Glutamatergic neuron (in vitro differentiated cells): ENCODE data around the gene SOX10. TPM values are rescaled to one million over a fixed set of nuclear protein-coding genes. Genes with fewer than 3 reads are reported as not detected.
A peak's percentile ranks its signal among the peaks of the same experiment; 100 is the strongest.

Experiments
- DNase-seq: peaks from one replicate; pipeline ENCODE4 v3.0.0; 2022
- H3K27ac Mint-ChIP-seq: one replicate; pipeline ENCODE4 v1.8.0; 2020; ENCODE audit warnings: mild to moderate bottlenecking, mixed read lengths, inconsistent platforms; ENCODE audit not compliant: unreplicated experiment
- H3K27me3 Mint-ChIP-seq: one replicate; pipeline ENCODE4 v1.8.0; 2020; ENCODE audit warnings: mild to moderate bottlenecking, moderate library complexity, mixed read lengths, inconsistent platforms; ENCODE audit not compliant: unreplicated experiment
- H3K36me3 Mint-ChIP-seq: one replicate; pipeline ENCODE4 v1.8.0; 2020; ENCODE audit warnings: mild to moderate bottlenecking, mixed read lengths, inconsistent platforms; ENCODE audit not compliant: unreplicated experiment
- H3K4me1 Mint-ChIP-seq: one replicate; pipeline ENCODE4 v1.8.0; 2020; ENCODE audit warnings: mild to moderate bottlenecking, low read depth, mixed read lengths, inconsistent platforms; ENCODE audit not compliant: unreplicated experiment
- H3K4me3 Mint-ChIP-seq: one replicate; pipeline ENCODE4 v1.8.0; 2020; ENCODE audit warnings: mild to moderate bottlenecking, mixed read lengths, inconsistent platforms; ENCODE audit not compliant: unreplicated experiment
- H3K9me3 Mint-ChIP-seq: one replicate; pipeline ENCODE4 v1.8.0; 2020; ENCODE audit warnings: mild to moderate bottlenecking, moderate library complexity, mixed read lengths, inconsistent platforms; ENCODE audit not compliant: unreplicated experiment
- CTCF ChIP-seq: fragments of 200-600 bp; sonication (generic); IDR thresholded peaks from one replicate; pipeline ENCODE4 v1.5.0; 2021; ENCODE audit not compliant: partially characterized antibody, unreplicated experiment
- total RNA-seq: library from RNA; stranded (reverse); fragmentation: NEBNext Ultra II Directional; extraction: Animal tissue kit (Norgen Biotek cat#: 25700); gene quantifications from one replicate; pipeline ENCODE4 v1.2.1, GENCODE V29; 2021; ENCODE audit not compliant: unreplicated experiment

Gene SOX10
- total RNA-seq, 1 donor from 2014 or later = not detected

DNA sequence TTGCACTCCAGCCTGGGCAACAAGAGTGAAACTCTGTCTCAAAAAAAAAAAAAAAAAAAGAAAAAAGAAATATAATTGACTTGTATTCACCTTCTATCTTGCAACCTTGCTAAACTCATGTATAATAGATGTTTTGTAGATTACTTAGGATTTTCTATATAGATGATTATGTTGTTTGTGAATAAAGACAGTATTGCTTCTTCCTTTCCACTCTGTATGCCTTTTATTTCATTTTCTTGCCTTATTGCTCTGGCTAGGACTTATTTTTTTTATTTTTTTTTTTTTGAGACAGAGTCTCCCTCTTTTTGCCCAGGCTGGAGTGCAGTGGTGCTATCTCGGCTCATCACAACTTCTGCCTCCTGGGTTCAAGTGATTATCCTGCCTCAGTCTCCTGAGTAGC lies 29.7 kb upstream of the SOX10 start:
- TF ChIP-seq CTCF = no peak
- H3K27ac Mint-ChIP-seq = no peak overlapping the region
- peaks cover 7% of the 10 kb centered on the region for H3K27me3 Mint-ChIP-seq
- H3K36me3 Mint-ChIP-seq = no peaks in the 10 kb centered on the region
- H3K9me3 Mint-ChIP-seq = peaks cover 5% of the 10 kb centered on the region
- no peak overlapping the region for H3K4me3 Mint-ChIP-seq
- H3K4me1 Mint-ChIP-seq = peaks cover 2% of the 10 kb centered on the region
- DNase-seq = no peak

GRCh38 chr22:38012604-38013072 lies 28.3 kb upstream of the SOX10 start:
- H3K4me3 Mint-ChIP-seq = no peak overlapping the region
- no peak for DNase-seq
- no peak overlapping the region for H3K27ac Mint-ChIP-seq
- H3K9me3 Mint-ChIP-seq = no peaks in the 10 kb centered on the region
- peaks cover 7% of the 10 kb centered on the region for H3K4me1 Mint-ChIP-seq
- no peak for TF ChIP-seq CTCF
- H3K27me3 Mint-ChIP-seq = peaks cover 7% of the 10 kb centered on the region
- H3K36me3 Mint-ChIP-seq = no peaks in the 10 kb centered on the region

GRCh38 chr22:38009000-38009806 lies 24.8 kb upstream of the SOX10 start:
- no peak for DNase-seq
- no peak for TF ChIP-seq CTCF
- Mint-ChIP-seq H3K36me3 (no peaks in the 10 kb centered on the region), H3K4me1 (peaks cover 9% of the 10 kb centered on the region), H3K4me3 (no peak overlapping the region), H3K27ac (peak overlapping the region; percentile 40), H3K27me3 (peaks cover 3% of the 10 kb centered on the region), H3K9me3 (peaks cover 1% of the 10 kb centered on the region)

DNA sequence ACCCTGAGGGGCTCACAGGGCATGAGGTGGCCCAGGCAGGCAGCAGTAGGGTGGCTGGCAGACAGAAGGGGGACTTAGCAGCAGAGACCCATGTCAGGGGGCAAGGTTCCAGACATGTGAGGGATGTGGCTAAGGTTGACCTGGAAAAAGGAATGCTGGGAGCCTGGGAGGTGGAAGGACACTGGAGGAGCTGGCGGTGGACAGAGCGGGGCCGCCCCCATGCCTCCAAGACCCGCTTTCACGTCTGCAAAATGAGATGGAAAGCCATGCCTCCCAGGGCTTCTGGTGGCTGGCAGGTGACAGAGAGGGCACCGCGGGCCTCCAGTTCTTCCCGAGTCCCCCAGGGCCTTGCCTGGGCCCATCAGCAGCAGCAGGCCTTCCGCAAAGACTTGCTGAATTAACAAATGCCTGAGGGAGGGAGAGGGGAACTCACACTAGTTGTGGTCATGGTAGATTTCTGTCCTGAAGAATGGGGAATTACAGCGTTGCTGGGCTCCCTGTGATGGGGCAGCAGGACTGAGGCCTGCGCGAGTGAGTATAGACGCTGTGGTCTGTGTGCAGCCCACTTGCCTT lies 23.1 kb upstream of the SOX10 start:
- Mint-ChIP-seq H3K27ac (no peak overlapping the region), H3K9me3 (peaks cover 1% of the 10 kb centered on the region), H3K4me1 (peaks cover 9% of the 10 kb centered on the region), H3K4me3 (no peak overlapping the region), H3K36me3 (no peaks in the 10 kb centered on the region), H3K27me3 (peaks cover 3% of the 10 kb centered on the region)
- DNase-seq = no peak
- no peak for TF ChIP-seq CTCF

- Mint-ChIP-seq H3K4me1 (peaks cover 9% of the 10 kb centered on the region), H3K36me3 (no peaks in the 10 kb centered on the region), H3K4me3 (no peak overlapping the region), H3K9me3 (peaks cover 1% of the 10 kb centered on the region), H3K27me3 (peaks cover 3% of the 10 kb centered on the region), H3K27ac (no peak overlapping the region)
- DNase-seq = no peak
- no peak for TF ChIP-seq CTCF
These were observed 22.6 kb upstream of the SOX10 start for GRCh38 chr22:38006906-38007305.
